Uterus (tissue), 4 donors: ENCODE data around the gene PDE4D. TPM values are rescaled to one million over a fixed set of nuclear protein-coding genes. Genes with fewer than 3 reads are reported as not detected.

Source experiments
- DNase-seq, 2 donors: peaks; one replicate each; pipeline ENCODE4 v3.0.0-alpha.2; 2019 to 2020
- H3K27ac ChIP-seq, 2 donors: fragments of 200-600 bp; sonication (generic); 1 replicate in 1 of 2; 2 replicates in 1 of 2; pipeline ENCODE4 v1.5.1; 2016 to 2018
- H3K27me3 ChIP-seq, 2 donors: fragments of 200-600 bp; sonication (generic); one replicate each; pipeline ENCODE4 v1.5.1; 2018 to 2019; ENCODE audit warnings: control low read depth in 1 of 2
- H3K36me3 ChIP-seq, 2 donors: fragments of 200-600 bp; sonication (generic); one replicate each; pipeline ENCODE4 v1.5.1; 2019; ENCODE audit warnings: control low read depth in 1 of 2
- H3K4me1 ChIP-seq, 2 donors: fragments of 200-600 bp; sonication (generic); one replicate each; pipeline ENCODE4 v1.5.1; 2018 to 2019; ENCODE audit warnings: control low read depth in 1 of 2
- H3K4me3 ChIP-seq, 2 donors: fragments of 200-600 bp; sonication (generic); 1 replicate in 1 of 2; 2 replicates in 1 of 2; pipeline ENCODE4 v1.5.1; 2018 to 2019; ENCODE audit warnings: mild to moderate bottlenecking in 1 of 2
- H3K9me3 ChIP-seq, 2 donors: fragments of 200-600 bp; sonication (generic); one replicate each; pipeline ENCODE4 v1.5.1; 2019; ENCODE audit warnings: control low read depth in 1 of 2
- CTCF ChIP-seq, 4 experiments: fragments of 200-600 bp in 2 of 4; fragments of 450-650 bp in 2 of 4; sonication (generic) in 2 of 4; IDR thresholded peaks; one replicate each; pipeline ENCODE4 v1.5.1; 2016 to 2019; ENCODE audit warnings: antibody characterized with exemption in 4 of 4, mild to moderate bottlenecking in 2 of 4, moderate library complexity in 1 of 4
- POLR2A ChIP-seq, 2 donors: fragments of 450-650 bp; IDR thresholded peaks; one replicate each; pipeline ENCODE4 v1.6.1; 2016; ENCODE audit warnings: antibody characterized with exemption in 2 of 2, mild to moderate bottlenecking in 1 of 2, moderate library complexity in 1 of 2
- intact Hi-C: fragments of 100-400 bp; cut with DNase I; formaldehyde crosslinking; loops from one replicate; pipeline ENCODE4 v1.15.1; 2023; ENCODE audit warnings: low total_unique reads
- total RNA-seq, 4 donors: library from RNA; depleted of rRNA in 3 of 4; stranded (reverse); fragments of >200 nt in 3 of 4; gene quantifications; one replicate each; pipeline versions ENCODE4 v1.1.0 to v1.2.4, GENCODE V29; 2014 to 2023
- donor health status: DM: yes; HTN: yes; CAD: no.

Gene PDE4D
- total RNA-seq, 4 donors from 2014 or later, result 27.1 to 77.0 (median 45.8) TPM

GRCh38 chr5:59584858-59585846 is 308.4 kb downstream of the PDE4D start:
- no peaks in the 10 kb centered on the region for H3K4me1 ChIP-seq
- H3K36me3 ChIP-seq, result no peaks in the 10 kb centered on the region
- no peaks in the 10 kb centered on the region for H3K9me3 ChIP-seq
- H3K4me3 ChIP-seq, result no peak overlapping the region
- TF ChIP-seq POLR2A (IDR thresholded peaks at IDR 0.05), result no peak
- no peak for TF ChIP-seq CTCF (IDR thresholded peaks at IDR 0.05)
- no peak for DNase-seq
- H3K27ac ChIP-seq, result no peak overlapping the region
- H3K27me3 ChIP-seq, result no peaks in the 10 kb centered on the region
- intact Hi-C loops, result no loop called here

DNA sequence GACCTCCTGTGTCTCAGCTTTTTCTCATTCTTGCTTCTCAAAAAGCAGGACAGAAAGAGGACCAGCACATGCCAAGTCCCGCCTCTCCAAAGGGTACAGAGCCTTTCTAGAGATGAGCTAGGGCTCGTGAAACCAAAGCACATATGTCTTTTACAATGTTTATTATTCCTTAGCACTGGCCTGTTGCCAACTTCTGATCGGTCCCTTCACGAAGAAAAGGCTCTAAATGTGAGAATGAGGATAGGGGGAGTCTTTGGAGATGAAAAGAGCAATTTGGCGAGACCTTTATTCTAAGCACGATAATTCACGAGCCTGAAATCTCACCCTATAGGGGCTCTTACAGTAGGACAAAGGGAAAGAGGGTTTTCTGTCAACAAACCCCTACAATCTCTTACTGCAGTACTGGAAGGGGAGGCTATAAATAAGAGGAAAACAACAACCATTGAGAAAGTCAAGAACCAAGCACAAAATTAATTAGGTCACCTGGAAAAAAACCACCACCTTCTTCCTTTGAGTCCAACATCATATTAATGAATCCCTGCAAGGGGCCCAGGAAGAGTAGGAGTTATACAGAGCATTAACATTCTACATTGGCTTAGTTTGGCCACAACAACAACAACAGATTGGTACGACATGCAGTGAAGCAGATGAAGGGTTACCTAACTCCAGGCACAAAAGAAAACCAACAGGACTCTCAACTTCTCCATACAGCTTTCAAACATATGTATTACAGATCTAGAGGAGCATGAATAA is 309.5 kb downstream of the PDE4D start:
- intact Hi-C loops, result no loop called here
- Histone ChIP-seq H3K36me3 (no peaks in the 10 kb centered on the region), H3K27ac (no peak overlapping the region), H3K9me3 (no peaks in the 10 kb centered on the region), H3K4me3 (no peak overlapping the region), H3K4me1 (no peaks in the 10 kb centered on the region), H3K27me3 (no peaks in the 10 kb centered on the region)
- no peak for TF ChIP-seq CTCF (IDR thresholded peaks at IDR 0.05)
- TF ChIP-seq POLR2A (IDR thresholded peaks at IDR 0.05), result no peak
- no peak for DNase-seq

DNA sequence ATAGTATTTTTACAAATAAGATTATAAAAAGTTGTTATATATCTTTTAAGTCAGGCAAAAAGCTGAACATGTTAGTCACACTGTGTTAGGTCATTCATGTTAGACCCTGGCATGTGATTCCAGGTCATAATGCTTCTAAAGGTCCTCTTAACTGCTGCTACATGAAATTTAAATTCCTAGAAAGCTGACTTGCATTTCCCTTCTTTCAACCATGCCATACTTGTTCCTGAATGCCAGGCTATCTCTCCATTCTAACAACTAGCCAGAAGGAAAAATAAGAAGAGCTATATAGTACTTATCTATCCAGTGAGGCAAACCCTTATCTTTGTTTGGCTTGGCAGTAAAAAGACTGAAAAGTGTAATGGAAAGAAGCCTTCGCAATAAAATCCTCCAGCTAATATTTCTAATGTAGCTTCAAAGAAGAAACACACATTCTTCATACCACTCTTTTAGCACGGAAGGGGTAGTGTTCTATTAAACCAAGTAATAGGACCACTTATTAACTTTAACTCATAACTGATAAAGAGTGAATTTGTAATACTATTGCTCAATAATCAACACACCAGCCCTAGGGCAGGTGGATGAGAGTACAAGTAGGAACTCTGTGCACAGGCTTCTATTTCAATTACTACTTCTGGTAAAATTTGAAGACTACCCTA is 310.2 kb downstream of the PDE4D start:
- Histone ChIP-seq H3K4me3 (no peak overlapping the region), H3K4me1 (no peaks in the 10 kb centered on the region), H3K9me3 (no peaks in the 10 kb centered on the region), H3K27me3 (no peaks in the 10 kb centered on the region), H3K27ac (no peak overlapping the region), H3K36me3 (no peaks in the 10 kb centered on the region)
- no peak for DNase-seq
- no peak for TF ChIP-seq CTCF (IDR thresholded peaks at IDR 0.05)
- TF ChIP-seq POLR2A (IDR thresholded peaks at IDR 0.05), result no peak
- intact Hi-C loops, result no loop called here

DNA sequence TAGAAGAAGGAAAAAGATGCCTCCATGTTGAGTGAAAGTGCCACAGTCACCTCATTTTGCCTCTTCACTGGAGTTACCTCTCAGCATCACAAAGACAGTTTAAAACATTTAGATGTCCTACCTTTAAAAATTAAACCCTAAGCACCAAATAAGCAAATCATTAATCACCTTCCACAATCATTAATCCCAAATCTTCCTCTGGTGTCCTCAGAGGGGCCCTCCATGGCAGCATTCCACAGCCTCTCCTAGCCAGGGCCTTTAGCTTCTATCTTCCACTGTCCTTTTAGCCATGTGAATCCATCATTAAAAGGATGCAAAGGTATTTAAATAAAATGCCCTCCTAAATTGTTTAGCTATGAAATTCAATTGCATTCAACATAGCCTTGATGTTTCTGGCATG is 310.8 kb downstream of the PDE4D start:
- Histone ChIP-seq H3K4me3 (no peak overlapping the region), H3K27ac (no peak overlapping the region), H3K36me3 (no peaks in the 10 kb centered on the region), H3K9me3 (no peaks in the 10 kb centered on the region), H3K27me3 (no peaks in the 10 kb centered on the region), H3K4me1 (no peaks in the 10 kb centered on the region)
- TF ChIP-seq CTCF (IDR thresholded peaks at IDR 0.05) (no peak), POLR2A (IDR thresholded peaks at IDR 0.05) (no peak)
- no peak for DNase-seq
- intact Hi-C loops, result no loop called here
